K562 (cell line): ENCODE data around the gene BSPRY. TPM values are rescaled to one million over a fixed set of nuclear protein-coding genes. Genes with fewer than 3 reads are reported as not detected.
A peak's percentile ranks its signal among the peaks of the same experiment; 100 is the strongest.

Source experiments
- CBX2 ChIP-seq: fragments of 200-600 bp; sonication (generic); IDR thresholded peaks from one replicate; pipeline ENCODE4 v1.6.1; 2012; ENCODE audit warnings: mild to moderate bottlenecking, low read length, inconsistent platforms; ENCODE audit not compliant: insufficient read depth, poor library complexity, severe bottlenecking
- CHD7 ChIP-seq: fragments of 200-600 bp; sonication (generic); IDR thresholded peaks from one replicate; pipeline ENCODE4 v1.6.1; 2012; ENCODE audit warnings: mild to moderate bottlenecking, low read depth, low read length, inconsistent platforms
- CSDE1 ChIP-seq, 2 experiments: fragments of 450-650 bp; IDR thresholded peaks; 2 replicates each; pipeline ENCODE4 v1.6.1; 2016; ENCODE audit warnings: mild to moderate bottlenecking in 1 of 2
- ETS2 ChIP-seq: IDR thresholded peaks from 2 replicates; pipeline ENCODE4 v1.6.1; 2016; ENCODE audit warnings: borderline replicate concordance, missing genetic modification characterization, mild to moderate bottlenecking, moderate library complexity, missing compliant biosample characterization; ENCODE audit not compliant: poor library complexity, severe bottlenecking
- GABPA ChIP-seq: fragments of 200-800 bp; sonication (Bioruptor generic); conservative IDR thresholded peaks from 2 replicates; pipeline ENCODE4 v1.6.1; 2016; ENCODE audit warnings: low read depth, missing genetic modification characterization, missing compliant biosample characterization
- ZFPM2 ChIP-seq: fragments of 250-450 bp; sonication (Bioruptor Pico); IDR thresholded peaks from 2 replicates; pipeline ENCODE4 v1.5.1; 2022; ENCODE audit warnings: mild to moderate bottlenecking
- polyA plus RNA-seq, 8 experiments: library from polyadenylated mRNA; depleted of rRNA in 4 of 8; stranded (reverse) in 5 of 8; unstranded in 3 of 8; fragments of >200 nt; fragmentation: Nextera tagmentation in 2 of 8; fragmentation: Illumina TruSeq in 1 of 8; extraction: Ambion mirVana in 2 of 8; extraction: Trizol in 1 of 8; gene quantifications; 2 replicates each; pipeline versions ENCODE4 v1.2.1 to v1.2.3, GENCODE V29; 2011 to 2014; ENCODE audit warnings: inconsistent platforms in 1 of 8, missing spikeins in 1 of 8
- total RNA-seq, 7 experiments: library from RNA; depleted of rRNA in 6 of 7; stranded (reverse); fragments of >200 nt in 6 of 7; fragmentation: Illumina TruSeq in 2 of 7; extraction: Trizol in 2 of 7; gene quantifications; 2 replicates each; pipeline versions ENCODE4 v1.2.1 to v1.2.3, GENCODE V29; 2011 to 2021; ENCODE audit warnings: low replicate concordance in 1 of 7
- TF ChIP-seq, protein P1 (sequence below): fragments of 450-650 bp; IDR thresholded peaks from 2 replicates; pipeline ENCODE4 v1.6.1; 2017; ENCODE audit warnings: antibody characterized with exemption, mild to moderate bottlenecking

BSPRY gene
- total and polyA plus RNA-seq, 9 of the 15 experiments (the other 6 are each of a cell fraction or from before 2014, with no cell fraction given) = 0.07 to 0.67 (median 0.18) TPM

- TF ChIP-seq, protein P1, sequence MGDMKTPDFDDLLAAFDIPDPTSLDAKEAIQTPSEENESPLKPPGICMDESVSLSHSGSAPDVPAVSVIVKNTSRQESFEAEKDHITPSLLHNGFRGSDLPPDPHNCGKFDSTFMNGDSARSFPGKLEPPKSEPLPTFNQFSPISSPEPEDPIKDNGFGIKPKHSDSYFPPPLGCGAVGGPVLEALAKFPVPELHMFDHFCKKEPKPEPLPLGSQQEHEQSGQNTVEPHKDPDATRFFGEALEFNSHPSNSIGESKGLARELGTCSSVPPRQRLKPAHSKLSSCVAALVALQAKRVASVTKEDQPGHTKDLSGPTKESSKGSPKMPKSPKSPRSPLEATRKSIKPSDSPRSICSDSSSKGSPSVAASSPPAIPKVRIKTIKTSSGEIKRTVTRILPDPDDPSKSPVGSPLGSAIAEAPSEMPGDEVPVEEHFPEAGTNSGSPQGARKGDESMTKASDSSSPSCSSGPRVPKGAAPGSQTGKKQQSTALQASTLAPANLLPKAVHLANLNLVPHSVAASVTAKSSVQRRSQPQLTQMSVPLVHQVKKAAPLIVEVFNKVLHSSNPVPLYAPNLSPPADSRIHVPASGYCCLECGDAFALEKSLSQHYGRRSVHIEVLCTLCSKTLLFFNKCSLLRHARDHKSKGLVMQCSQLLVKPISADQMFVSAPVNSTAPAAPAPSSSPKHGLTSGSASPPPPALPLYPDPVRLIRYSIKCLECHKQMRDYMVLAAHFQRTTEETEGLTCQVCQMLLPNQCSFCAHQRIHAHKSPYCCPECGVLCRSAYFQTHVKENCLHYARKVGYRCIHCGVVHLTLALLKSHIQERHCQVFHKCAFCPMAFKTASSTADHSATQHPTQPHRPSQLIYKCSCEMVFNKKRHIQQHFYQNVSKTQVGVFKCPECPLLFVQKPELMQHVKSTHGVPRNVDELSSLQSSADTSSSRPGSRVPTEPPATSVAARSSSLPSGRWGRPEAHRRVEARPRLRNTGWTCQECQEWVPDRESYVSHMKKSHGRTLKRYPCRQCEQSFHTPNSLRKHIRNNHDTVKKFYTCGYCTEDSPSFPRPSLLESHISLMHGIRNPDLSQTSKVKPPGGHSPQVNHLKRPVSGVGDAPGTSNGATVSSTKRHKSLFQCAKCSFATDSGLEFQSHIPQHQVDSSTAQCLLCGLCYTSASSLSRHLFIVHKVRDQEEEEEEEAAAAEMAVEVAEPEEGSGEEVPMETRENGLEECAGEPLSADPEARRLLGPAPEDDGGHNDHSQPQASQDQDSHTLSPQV = no peak
- TF ChIP-seq CSDE1 (IDR thresholded peaks at IDR 0.05) = no peak
- TF ChIP-seq CBX2 = no peak
- TF ChIP-seq ETS2 (tag) = no peak
- no peak for TF ChIP-seq CHD7
- TF ChIP-seq GABPA (tag) = 0 out of 2 replicates have a peak, but pooled peaks have one; percentile 16
- no peak for TF ChIP-seq ZFPM2
Observed at GRCh38 chr9:113376634-113377567, 27.6 kb downstream of the BSPRY start, which contains the start of gene HDHD3 (continued).
